Ovary (tissue), 3 donors: Measurements from ENCODE around the gene ROS1.

Source experiments
- POLR2A ChIP-seq: fragments of 450-650 bp; IDR thresholded peaks from one replicate; pipeline ENCODE4 v1.6.1; 2017; ENCODE audit warnings: antibody characterized with exemption, mild to moderate bottlenecking, moderate library complexity
- TF ChIP-seq, protein P1 (sequence below), 3 donors: fragments of 450-650 bp in 2 of 3; fragments of 200-600 bp in 1 of 3; IDR thresholded peaks; one replicate each; pipeline versions ENCODE4 v1.5.1 to v1.8.0; 2016 to 2022; ENCODE audit warnings: antibody characterized with exemption in 3 of 3, mild to moderate bottlenecking in 1 of 3
- donor health status: DM: no; HTN: no; CAD: no.

DNA sequence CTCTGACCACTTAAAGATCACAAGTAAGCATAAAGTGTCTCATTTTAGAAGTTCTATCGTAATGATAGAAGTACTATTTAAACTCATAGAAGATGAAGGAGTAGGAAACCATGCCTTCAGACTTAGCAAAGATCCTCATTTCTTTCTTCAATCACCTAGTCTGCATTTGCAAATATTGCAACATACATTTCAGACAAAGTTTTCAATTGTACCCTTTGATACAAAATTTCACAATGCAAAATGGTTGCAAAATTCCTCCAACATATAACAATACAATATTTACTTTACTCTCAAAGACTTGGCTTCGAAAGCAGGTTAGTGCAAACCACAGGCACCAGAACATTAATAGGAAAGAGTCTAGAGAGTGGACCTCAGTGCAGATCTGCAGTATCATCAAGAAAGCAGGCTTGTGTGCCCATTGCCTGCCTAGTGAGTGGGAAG is 16.1 kb upstream of the ROS1 start:
- TF ChIP-seq POLR2A, result no peak
- TF ChIP-seq, protein P1, sequence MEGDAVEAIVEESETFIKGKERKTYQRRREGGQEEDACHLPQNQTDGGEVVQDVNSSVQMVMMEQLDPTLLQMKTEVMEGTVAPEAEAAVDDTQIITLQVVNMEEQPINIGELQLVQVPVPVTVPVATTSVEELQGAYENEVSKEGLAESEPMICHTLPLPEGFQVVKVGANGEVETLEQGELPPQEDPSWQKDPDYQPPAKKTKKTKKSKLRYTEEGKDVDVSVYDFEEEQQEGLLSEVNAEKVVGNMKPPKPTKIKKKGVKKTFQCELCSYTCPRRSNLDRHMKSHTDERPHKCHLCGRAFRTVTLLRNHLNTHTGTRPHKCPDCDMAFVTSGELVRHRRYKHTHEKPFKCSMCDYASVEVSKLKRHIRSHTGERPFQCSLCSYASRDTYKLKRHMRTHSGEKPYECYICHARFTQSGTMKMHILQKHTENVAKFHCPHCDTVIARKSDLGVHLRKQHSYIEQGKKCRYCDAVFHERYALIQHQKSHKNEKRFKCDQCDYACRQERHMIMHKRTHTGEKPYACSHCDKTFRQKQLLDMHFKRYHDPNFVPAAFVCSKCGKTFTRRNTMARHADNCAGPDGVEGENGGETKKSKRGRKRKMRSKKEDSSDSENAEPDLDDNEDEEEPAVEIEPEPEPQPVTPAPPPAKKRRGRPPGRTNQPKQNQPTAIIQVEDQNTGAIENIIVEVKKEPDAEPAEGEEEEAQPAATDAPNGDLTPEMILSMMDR (IDR thresholded peaks at IDR 0.05), result no peak
